Prostate gland (tissue), 2 donors: ENCODE data around the gene DOK4. TPM values are rescaled to one million over a fixed set of nuclear protein-coding genes. Genes with fewer than 3 reads are reported as not detected.

Source experiments
- DNase-seq: peaks from one replicate; pipeline ENCODE4 v3.0.0-alpha.2; 2019; ENCODE audit warnings: low spot score
- H3K27ac ChIP-seq, 2 donors: fragments of 200-600 bp; sonication (generic); 2 replicates each; pipeline ENCODE4 v1.5.1; 2017 to 2019
- H3K27me3 ChIP-seq: fragments of 200-600 bp; sonication (generic); replicated peaks from 2 replicates; pipeline ENCODE4 v1.5.1; 2019; ENCODE audit not compliant: insufficient read depth
- H3K36me3 ChIP-seq, 2 donors: fragments of 200-600 bp; sonication (generic); 1 replicate in 1 of 2; 2 replicates in 1 of 2; pipeline versions ENCODE4 v1.5.1 to v1.8.1; 2017 to 2019
- H3K4me1 ChIP-seq: fragments of 200-600 bp; sonication (generic); replicated peaks from 2 replicates; pipeline ENCODE4 v1.5.1; 2019
- H3K4me3 ChIP-seq, 2 donors: fragments of 200-600 bp; sonication (generic); 2 replicates each; pipeline ENCODE4 v1.5.1; 2017 to 2019
- H3K9me3 ChIP-seq: fragments of 200-600 bp; sonication (generic); 2 replicates; pipeline ENCODE4 v1.5.1; 2017
- POLR2A ChIP-seq: fragments of 450-650 bp; IDR thresholded peaks from one replicate; pipeline ENCODE4 v1.6.1; 2016; ENCODE audit warnings: antibody characterized with exemption, mild to moderate bottlenecking
- POLR2AphosphoS5 ChIP-seq: sonication (generic); formaldehyde crosslinking; IDR thresholded peaks from one replicate; pipeline ENCODE4 v1.6.1; 2017; ENCODE audit warnings: antibody characterized with exemption
- WGBS: methylation state at CpG from one replicate; pipeline ENCODE4 v1.1.5; 2018; 5-methylcytosine and 5-hydroxymethylcytosine counted together
- intact Hi-C: fragments of 100-400 bp; cut with DNase I; formaldehyde crosslinking; loops from one replicate; pipeline ENCODE4 v1.14.2; 2022
- total RNA-seq, 2 donors: library from RNA; depleted of rRNA; stranded (reverse); fragments of >200 nt; gene quantifications; one replicate each; pipeline ENCODE4 v1.1.0, GENCODE V29; 2016
- TF ChIP-seq, protein P1 (sequence below), 4 experiments: fragments of 200-600 bp in 2 of 4; fragments of 450-650 bp in 2 of 4; sonication (generic) in 2 of 4; IDR thresholded peaks; 1 replicate in 3 of 4; 2 replicates in 1 of 4; pipeline ENCODE4 v1.5.1; 2016 to 2019; ENCODE audit warnings: antibody characterized with exemption in 4 of 4, mild to moderate bottlenecking in 2 of 4, moderate library complexity in 2 of 4

Gene DOK4
- total RNA-seq, 2 donors from 2014 or later = 26.3 to 55.4 TPM

- Histone ChIP-seq H3K4me3 (no peak overlapping the region), H3K9me3 (no peaks in the 10 kb centered on the region), H3K36me3 (no peaks in the 10 kb centered on the region), H3K4me1 (peaks cover 18% of the 10 kb centered on the region), H3K27me3 (no peaks in the 10 kb centered on the region), H3K27ac (peak overlapping the region in 1 of 2 donors; percentile 16)
- TF ChIP-seq POLR2AphosphoS5 (no peak), POLR2A (no peak)
- TF ChIP-seq, protein P1, sequence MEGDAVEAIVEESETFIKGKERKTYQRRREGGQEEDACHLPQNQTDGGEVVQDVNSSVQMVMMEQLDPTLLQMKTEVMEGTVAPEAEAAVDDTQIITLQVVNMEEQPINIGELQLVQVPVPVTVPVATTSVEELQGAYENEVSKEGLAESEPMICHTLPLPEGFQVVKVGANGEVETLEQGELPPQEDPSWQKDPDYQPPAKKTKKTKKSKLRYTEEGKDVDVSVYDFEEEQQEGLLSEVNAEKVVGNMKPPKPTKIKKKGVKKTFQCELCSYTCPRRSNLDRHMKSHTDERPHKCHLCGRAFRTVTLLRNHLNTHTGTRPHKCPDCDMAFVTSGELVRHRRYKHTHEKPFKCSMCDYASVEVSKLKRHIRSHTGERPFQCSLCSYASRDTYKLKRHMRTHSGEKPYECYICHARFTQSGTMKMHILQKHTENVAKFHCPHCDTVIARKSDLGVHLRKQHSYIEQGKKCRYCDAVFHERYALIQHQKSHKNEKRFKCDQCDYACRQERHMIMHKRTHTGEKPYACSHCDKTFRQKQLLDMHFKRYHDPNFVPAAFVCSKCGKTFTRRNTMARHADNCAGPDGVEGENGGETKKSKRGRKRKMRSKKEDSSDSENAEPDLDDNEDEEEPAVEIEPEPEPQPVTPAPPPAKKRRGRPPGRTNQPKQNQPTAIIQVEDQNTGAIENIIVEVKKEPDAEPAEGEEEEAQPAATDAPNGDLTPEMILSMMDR (IDR thresholded peaks at IDR 0.05) = no peak
- WGBS = 44% methylated on average over 18 of the region's 19 CpGs
- intact Hi-C loops = no loop called here
- no peak for DNase-seq
Observed at GRCh38 chr16:57533431-57534336, 47.4 kb upstream of the DOK4 start.

DNA sequence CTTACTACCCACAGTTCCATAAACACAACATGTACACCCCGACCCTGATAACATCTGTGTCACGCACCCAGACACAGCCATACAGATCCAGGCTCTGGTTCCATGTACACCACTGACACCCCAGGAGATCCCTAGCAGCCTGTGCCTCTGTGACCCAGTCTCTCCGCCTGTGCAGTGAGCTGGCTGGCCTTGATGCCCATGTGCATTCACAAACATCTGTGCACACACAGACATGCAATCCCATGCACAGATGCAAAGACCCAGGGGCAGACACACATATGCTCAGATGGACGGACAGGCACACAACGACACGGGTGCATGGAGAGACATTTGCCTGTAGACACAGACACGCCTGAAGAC, 46.0 kb upstream of the DOK4 start:
- H3K4me3 ChIP-seq = no peak overlapping the region
- TF ChIP-seq POLR2A (no peak), POLR2AphosphoS5 (no peak)
- TF ChIP-seq, protein P1 (IDR thresholded peaks at IDR 0.05) = no peak
- intact Hi-C loops = no loop called here
- H3K36me3 ChIP-seq = no peaks in the 10 kb centered on the region
- 37% methylated on average over 7 of the region's 7 CpGs for WGBS
- H3K27ac ChIP-seq = no peak overlapping the region
- H3K27me3 ChIP-seq = no peaks in the 10 kb centered on the region
- H3K9me3 ChIP-seq = no peaks in the 10 kb centered on the region
- no peak for DNase-seq
- peaks cover 18% of the 10 kb centered on the region for H3K4me1 ChIP-seq

GRCh38 chr16:57531635-57532265, 45.5 kb upstream of the DOK4 start:
- no peak for DNase-seq
- 62% methylated on average over 8 of the region's 8 CpGs for WGBS
- H3K4me3 ChIP-seq = no peak overlapping the region
- peaks cover 18% of the 10 kb centered on the region for H3K4me1 ChIP-seq
- intact Hi-C loops = no loop called here
- no peaks in the 10 kb centered on the region for H3K9me3 ChIP-seq
- TF ChIP-seq POLR2AphosphoS5 (no peak), POLR2A (no peak)
- TF ChIP-seq, protein P1 (IDR thresholded peaks at IDR 0.05) = no peak
- no peaks in the 10 kb centered on the region for H3K27me3 ChIP-seq
- no peak overlapping the region for H3K27ac ChIP-seq
- no peaks in the 10 kb centered on the region for H3K36me3 ChIP-seq

DNA sequence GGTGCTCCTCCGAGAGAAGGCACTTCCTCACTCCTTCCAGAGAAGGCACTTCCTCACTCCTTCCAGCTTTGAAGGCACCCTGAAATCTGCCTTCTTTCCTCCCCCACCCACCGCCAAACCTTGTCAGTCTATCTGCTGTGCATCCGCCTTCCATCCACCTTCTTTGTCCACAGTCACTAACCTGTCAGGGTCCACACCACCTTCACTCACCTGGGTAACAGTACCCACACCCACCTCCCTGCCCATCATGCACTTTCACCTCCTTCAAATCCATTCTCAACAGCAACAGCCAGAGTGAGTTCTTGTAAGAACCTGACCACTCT, 44.9 kb upstream of the DOK4 start:
- no peak overlapping the region for H3K4me3 ChIP-seq
- H3K27ac ChIP-seq = no peak overlapping the region
- TF ChIP-seq, protein P1 (IDR thresholded peaks at IDR 0.05) = no peak
- TF ChIP-seq POLR2A = no peak
- no peak for TF ChIP-seq POLR2AphosphoS5
- H3K27me3 ChIP-seq = no peaks in the 10 kb centered on the region
- H3K4me1 ChIP-seq = peaks cover 18% of the 10 kb centered on the region
- no peaks in the 10 kb centered on the region for H3K9me3 ChIP-seq
- intact Hi-C loops = no loop called here
- H3K36me3 ChIP-seq = no peaks in the 10 kb centered on the region
- 86% methylated on average over 3 of the region's 3 CpGs for WGBS
- no peak for DNase-seq
